ENCODE measurements around the gene OR5AC2. TPM values are rescaled to one million over a fixed set of nuclear protein-coding genes. Genes with fewer than 3 reads are reported as not detected.

OR5AC2 gene
- not detected for total RNA-seq
- not detected for polyA plus RNA-seq

DNA sequence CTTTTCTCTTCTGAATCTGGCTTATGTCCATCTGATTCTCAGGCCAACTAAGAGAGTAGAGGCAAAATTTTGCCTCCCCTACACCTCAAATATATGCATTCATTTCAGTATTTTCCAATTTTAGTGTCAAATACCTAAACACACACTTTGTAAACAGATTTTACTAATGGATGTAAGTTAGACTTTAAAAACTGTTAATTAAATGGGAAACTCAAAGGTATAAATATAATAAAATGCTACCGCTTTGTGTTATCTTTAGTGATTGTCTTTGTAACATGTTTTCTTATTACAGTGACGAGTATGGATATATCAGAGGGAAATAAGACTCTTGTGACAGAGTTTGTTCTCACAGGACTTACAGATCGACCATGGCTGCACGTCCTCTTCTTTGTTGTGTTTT, at the start of gene OR5AC2:
Gene OR5AC2, plus strand, starts transcription at position 301 of the 400 bp plus-strand sequence. Its CDS starts 0 bp downstream, at position 301.
- intact Hi-C loops (cut with DNase I) = no loop called here
- DNase-seq (no peak), FAIRE-seq (no peak), ATAC-seq (no peak)
- Histone ChIP-seq H3K9me3 (no peaks in the 10 kb centered on the region), H3K27ac (no peak within 1 kb of the TSS), H3K4me3 (no peak within 1 kb of the TSS), H3K27me3 (no peaks in the 10 kb centered on the region), H3K36me3 (no peaks in the 10 kb centered on the region), H3K4me1 (no peaks in the 10 kb centered on the region)
- TF ChIP-seq, protein P1, sequence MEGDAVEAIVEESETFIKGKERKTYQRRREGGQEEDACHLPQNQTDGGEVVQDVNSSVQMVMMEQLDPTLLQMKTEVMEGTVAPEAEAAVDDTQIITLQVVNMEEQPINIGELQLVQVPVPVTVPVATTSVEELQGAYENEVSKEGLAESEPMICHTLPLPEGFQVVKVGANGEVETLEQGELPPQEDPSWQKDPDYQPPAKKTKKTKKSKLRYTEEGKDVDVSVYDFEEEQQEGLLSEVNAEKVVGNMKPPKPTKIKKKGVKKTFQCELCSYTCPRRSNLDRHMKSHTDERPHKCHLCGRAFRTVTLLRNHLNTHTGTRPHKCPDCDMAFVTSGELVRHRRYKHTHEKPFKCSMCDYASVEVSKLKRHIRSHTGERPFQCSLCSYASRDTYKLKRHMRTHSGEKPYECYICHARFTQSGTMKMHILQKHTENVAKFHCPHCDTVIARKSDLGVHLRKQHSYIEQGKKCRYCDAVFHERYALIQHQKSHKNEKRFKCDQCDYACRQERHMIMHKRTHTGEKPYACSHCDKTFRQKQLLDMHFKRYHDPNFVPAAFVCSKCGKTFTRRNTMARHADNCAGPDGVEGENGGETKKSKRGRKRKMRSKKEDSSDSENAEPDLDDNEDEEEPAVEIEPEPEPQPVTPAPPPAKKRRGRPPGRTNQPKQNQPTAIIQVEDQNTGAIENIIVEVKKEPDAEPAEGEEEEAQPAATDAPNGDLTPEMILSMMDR (IDR thresholded peaks at IDR 0.05) = no peak
- 43 to 64% methylated on average over 4 of the region's 4 CpGs for WGBS, 2 donors

- intact Hi-C loops (cut with DNase I) = loop anchor here in 1 of 3 donors (5.0 kb wide), 1 partner anchor 294 kb away; no protein-coding TSS in a partner anchor
Observed at GRCh38 chr3:98038286-98038685, 48.7 kb upstream of the OR5AC2 start.

DNA sequence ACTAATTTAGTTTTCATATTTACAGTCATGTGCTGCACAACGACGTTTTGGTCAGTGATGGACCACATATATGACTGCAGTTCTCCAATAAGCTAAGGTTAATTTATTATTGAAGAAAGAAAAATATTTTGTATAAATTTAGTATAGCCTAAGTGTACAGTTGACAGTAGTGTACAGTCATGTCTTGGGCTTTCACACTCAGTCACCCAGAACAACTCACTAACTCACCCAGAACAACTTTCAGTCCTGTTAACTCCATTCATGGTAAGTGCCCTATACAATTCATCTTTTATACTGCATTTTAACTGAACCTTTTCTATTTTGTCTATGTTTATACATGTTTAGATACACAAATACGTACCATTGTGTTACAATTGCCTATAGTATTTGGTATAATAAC, 48.1 kb upstream of the OR5AC2 start:
- 57 to 58% methylated on average over 3 of the region's 3 CpGs for WGBS, 2 donors
- peaks cover 0 to 11% (median 5%) of the 10 kb centered on the region in 4 donors for H3K27me3 ChIP-seq
- H3K27ac ChIP-seq = no peak overlapping the region
- no peak overlapping the region for H3K4me3 ChIP-seq
- peak in 1 of 4 donors; percentile 5 for ATAC-seq
- FAIRE-seq = no peak
- H3K36me3 ChIP-seq = no peaks in the 10 kb centered on the region
- intact Hi-C loops (cut with DNase I) = loop anchor here in 1 of 3 donors (5.0 kb wide), 1 partner anchor 293 kb away; no protein-coding TSS in a partner anchor
- no peak for DNase-seq
- TF ChIP-seq, protein P1 (IDR thresholded peaks at IDR 0.05) = no peak
- H3K4me1 ChIP-seq = no peaks in the 10 kb centered on the region
- no peaks in the 10 kb centered on the region for H3K9me3 ChIP-seq

More at GRCh38 chr3:98038286-98038685, 48.7 kb upstream of the OR5AC2 start:
- no peak for DNase-seq
- Histone ChIP-seq H3K4me1 (no peaks in the 10 kb centered on the region), H3K36me3 (no peaks in the 10 kb centered on the region), H3K4me3 (no peak overlapping the region), H3K27ac (no peak overlapping the region), H3K9me3 (no peaks in the 10 kb centered on the region), H3K27me3 (peaks cover 0 to 11% (median 5%) of the 10 kb centered on the region in 4 donors)
- TF ChIP-seq, protein P1 (IDR thresholded peaks at IDR 0.05) = no peak
- 49 to 61% methylated on average over 3 of the region's 3 CpGs for WGBS, 2 donors
- FAIRE-seq = no peak
- ATAC-seq = no peak

- peak overlapping the region in 1 of 4 donors; percentile 31 for H3K4me3 ChIP-seq
- 13% methylated on average over 13 of the region's 13 CpGs for WGBS, 2 donors
Observed at GRCh38 chr3:98039322-98040024, 47.5 kb upstream of the OR5AC2 start.

More at GRCh38 chr3:98039322-98040024, 47.5 kb upstream of the OR5AC2 start:
- Histone ChIP-seq H3K27me3 (peaks cover 0 to 8% (median 5%) of the 10 kb centered on the region in 4 donors), H3K4me1 (no peaks in the 10 kb centered on the region), H3K36me3 (no peaks in the 10 kb centered on the region), H3K9me3 (no peaks in the 10 kb centered on the region), H3K27ac (no peak overlapping the region)
- DNase-seq (peak in 4 of 6 donors; percentile 19 to 63 (median 32)), ATAC-seq (peak; percentile 89 to 99 (median 98)), FAIRE-seq (peak; percentile 96)
- intact Hi-C loops (cut with DNase I) = loop anchor here in 2 of 3 donors (5.0 kb wide), 2 partner anchors 288 to 293 kb away; no protein-coding TSS in a partner anchor
- TF ChIP-seq, protein P1 (IDR thresholded peaks at IDR 0.05) = peak; percentile 57 to 85 (median 83)

Measured in pancreas (tissue), 10 donors.